Astrocyte of the spinal cord (primary cell): Measurements from ENCODE around the gene HEPACAM.

Experiments
- DNase-seq: peaks from one replicate; pipeline ENCODE4 v3.0.0; 2011; ENCODE audit warnings: low read depth, low spot score
- H3K4me3 ChIP-seq: 2 replicates; pipeline ENCODE4 v1.5.1; 2011; ENCODE audit warnings: low read depth, mild to moderate bottlenecking, low read length, moderate library complexity
- in situ Hi-C: cut with HindIII; loops from 2 replicates; pipeline ENCODE4 v1.10.0; 2017; ENCODE audit warnings: low sequenced_read_pairs
- TF ChIP-seq, protein P1 (sequence below): IDR thresholded peaks from 2 replicates; pipeline ENCODE4 v1.5.1; 2012; ENCODE audit warnings: low read depth, mild to moderate bottlenecking, low read length, inconsistent platforms

HEPACAM gene

DNA sequence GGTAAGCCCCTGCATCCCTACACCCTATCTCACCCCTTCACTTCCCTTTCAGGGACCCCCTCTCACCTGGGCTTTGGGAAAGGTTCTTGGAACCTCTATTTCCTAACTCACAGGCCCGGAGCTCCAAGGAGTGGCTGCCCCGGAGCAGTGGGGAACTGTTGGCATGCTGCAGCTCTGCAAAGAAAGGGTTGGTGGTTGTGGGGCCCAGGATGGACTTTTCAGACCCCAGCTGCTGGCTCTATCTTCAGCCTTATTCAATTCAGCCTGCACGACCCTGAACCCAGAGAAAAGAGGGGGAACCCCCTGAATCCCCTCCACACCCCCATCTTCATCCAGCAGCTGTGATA, 48.2 kb downstream of the HEPACAM start:
- no peak overlapping the region for H3K4me3 ChIP-seq
- DNase-seq, result no peak
- TF ChIP-seq, protein P1, sequence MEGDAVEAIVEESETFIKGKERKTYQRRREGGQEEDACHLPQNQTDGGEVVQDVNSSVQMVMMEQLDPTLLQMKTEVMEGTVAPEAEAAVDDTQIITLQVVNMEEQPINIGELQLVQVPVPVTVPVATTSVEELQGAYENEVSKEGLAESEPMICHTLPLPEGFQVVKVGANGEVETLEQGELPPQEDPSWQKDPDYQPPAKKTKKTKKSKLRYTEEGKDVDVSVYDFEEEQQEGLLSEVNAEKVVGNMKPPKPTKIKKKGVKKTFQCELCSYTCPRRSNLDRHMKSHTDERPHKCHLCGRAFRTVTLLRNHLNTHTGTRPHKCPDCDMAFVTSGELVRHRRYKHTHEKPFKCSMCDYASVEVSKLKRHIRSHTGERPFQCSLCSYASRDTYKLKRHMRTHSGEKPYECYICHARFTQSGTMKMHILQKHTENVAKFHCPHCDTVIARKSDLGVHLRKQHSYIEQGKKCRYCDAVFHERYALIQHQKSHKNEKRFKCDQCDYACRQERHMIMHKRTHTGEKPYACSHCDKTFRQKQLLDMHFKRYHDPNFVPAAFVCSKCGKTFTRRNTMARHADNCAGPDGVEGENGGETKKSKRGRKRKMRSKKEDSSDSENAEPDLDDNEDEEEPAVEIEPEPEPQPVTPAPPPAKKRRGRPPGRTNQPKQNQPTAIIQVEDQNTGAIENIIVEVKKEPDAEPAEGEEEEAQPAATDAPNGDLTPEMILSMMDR, result no peak
- in situ Hi-C loops, result no loop called here

DNA sequence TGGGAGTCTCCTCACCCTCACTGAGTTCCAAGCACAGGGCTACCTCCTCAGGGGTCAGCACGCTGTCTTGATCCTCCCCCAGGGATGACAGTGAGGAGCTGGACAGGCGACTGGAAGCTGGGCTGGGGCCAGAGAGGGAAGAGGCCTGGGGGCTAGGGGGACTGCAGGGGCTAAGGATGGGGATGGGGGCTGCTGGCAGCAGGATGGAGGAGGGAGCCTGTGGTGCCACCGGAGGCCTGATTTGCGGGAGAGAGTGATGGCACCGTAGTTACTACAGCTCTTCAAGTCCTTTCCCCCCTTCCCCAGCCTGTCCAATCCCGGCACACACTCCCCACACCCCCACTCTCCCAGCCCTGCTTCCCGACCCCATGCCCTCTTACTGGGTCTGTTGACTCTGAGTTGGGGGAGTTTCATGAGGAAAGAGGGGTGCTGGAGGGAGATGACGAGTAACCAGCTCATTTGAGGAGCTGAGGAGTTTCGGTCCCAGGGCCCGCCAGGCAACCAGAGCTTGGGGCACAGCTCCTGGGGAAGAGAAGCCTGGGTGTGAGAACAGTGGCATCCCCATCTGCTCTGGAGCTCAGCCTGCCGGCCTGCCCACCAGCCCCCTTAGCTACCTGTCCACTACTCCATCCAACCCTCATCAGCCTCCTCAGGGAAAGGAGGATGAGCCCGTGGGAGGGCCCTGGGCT, 48.7 kb downstream of the HEPACAM start:
- H3K4me3 ChIP-seq, result no peak overlapping the region
- TF ChIP-seq, protein P1, result no peak
- in situ Hi-C loops, result no loop called here
- no peak for DNase-seq

DNA sequence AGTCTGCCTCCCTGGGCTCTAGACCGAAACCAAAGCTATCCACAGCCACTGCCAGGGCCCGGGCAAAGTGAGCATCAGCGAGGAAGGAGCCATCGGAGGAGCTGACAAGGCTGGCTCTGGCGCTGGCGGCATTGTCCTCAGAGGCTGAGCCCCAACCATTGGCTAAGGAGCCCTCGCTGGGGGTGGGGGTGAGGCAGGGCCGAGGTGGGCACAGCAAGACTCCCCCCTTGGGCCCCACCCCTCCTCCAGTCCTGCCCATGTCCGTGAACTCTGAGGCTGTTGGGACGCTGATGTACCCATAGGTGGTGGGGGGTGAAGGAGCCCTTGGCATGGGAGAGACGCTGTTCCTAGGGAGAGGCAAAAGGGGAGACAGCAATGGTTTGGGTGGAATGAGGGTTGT, 49.4 kb downstream of the HEPACAM start:
- H3K4me3 ChIP-seq, result no peak overlapping the region
- DNase-seq, result no peak
- in situ Hi-C loops, result no loop called here
- TF ChIP-seq, protein P1, result no peak

DNA sequence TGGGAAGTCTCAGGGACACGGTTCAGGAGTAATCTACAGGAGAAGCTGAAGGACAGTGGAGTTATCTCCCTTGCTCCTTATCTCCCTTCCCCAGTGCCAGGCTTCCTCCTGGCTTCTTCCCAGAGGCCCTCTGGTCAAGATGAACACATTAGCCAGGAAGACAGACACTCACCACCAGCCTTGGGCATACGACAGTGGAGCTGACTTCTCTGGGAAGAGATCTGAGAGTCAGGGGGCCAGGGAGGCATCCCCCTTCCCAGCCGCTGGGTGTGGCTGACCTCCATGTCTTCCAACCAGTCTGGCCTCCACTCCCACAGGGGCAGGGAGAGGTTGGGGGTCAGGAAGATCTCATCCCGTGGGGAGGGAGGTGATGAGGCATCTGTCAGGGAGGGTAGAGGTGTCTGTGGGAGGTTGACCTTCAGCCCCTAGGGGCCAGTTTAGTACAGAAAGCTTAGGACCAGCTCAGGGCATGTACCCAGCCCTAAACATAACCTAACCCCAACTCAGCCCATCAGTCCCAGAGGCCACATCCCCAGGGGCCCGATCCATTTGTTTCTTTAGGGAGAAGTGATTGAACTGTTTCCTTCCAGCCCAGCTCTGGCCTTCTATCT, 50.9 kb downstream of the HEPACAM start:
- in situ Hi-C loops, result no loop called here
- H3K4me3 ChIP-seq, result no peak overlapping the region
- no peak for DNase-seq
- TF ChIP-seq, protein P1, result no peak

DNA sequence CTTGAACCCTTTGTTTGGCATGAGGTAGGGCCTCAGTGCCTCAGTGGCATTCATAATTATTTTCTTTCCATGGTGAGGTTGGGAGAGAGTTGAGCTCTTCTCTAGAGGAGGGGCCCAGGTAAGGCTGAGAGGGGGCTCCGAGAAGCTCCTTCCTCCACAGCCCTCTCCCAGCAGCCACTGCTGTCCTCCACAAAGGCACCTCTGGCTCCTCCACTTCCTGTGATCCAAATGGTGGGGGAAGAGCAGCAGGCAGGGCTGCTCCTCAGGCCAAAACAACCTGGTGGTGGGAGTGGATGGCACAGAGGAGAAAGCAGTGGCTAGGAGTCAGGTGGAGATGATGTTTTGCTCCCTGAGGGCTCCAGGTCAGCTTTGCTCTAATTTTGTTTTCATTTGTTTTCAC, 51.5 kb downstream of the HEPACAM start:
- in situ Hi-C loops, result no loop called here
- TF ChIP-seq, protein P1, result no peak
- H3K4me3 ChIP-seq, result no peak overlapping the region
- no peak for DNase-seq

DNA sequence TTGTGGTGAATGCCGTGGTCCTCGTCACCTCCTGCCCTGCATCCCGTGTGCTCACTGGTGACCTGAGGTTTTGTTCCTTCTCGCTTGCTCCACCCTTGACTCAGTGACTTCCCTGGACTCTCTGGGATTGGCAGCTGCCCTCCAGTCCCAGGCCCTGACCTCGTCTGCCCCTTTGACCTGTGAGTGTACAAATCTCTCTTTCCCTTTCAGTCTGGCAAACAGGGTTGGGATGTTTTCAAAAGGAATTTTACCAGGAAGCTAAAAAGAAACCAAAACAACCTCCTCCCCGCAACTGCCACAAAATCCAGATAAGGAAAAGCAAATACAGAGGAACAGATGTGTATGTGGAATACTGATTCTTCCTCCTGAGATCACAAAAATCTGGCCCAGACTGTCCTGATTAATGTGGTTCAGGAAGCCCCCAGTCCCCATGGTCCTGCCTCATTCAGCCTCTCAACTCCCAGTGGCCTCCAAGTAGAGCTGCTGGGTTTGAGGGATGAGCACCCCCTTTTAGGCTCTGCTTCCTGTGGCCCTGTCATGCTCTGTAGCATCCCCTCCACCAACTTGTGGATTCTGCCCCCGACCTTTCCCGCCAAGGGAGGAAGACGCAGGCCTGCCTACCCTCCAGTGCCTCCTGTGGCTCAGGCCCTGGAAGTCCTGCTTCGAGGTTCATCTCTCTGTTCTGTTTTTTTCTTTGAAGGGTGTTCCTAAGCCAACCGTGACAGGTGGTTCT, 53.3 kb downstream of the HEPACAM start:
- in situ Hi-C loops, result no loop called here
- no peak overlapping the region for H3K4me3 ChIP-seq
- TF ChIP-seq, protein P1, result no peak
- peak; percentile 13 for DNase-seq
